ENCODE measurements around the gene HOXB3.

Gene HOXB3

DNA sequence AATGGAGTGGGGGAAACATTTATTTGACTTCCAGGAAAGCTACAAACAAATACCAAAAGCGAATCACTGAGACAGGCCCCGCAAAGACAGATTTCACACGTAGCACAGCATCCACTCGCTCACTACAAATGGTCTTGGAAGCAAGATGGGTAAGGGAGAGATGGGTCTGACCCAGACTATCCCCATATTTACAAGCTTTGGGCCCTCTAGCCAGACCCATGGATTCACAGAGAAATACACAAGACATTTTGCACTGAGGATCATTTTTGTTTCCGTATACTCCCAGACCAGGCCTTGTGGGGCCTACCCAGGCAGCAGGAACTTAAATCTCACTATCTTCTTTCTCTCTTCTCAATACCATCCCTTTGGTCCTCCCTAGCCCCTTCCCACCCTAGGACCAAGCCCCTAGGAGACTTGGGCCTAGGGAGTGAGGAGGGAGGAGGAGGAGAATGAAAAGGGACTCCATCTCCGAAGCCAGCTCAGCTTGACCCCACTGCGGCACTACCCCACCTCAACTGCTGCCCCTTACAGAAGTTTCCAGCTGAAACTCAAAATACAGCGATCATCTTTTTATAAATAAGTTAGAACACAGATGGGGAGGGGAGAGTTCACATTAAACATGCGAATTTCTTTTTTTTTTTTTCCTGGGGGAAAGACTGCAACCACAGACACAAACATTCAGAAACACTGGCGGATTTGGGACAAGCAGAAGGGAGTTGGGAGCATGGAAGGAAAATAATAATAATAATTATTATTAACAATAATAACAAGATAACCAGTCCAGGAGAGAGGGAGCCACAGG lies 1.4 kb upstream of the HOXB3 start:
- no peak for TF ChIP-seq CTCF (conservative IDR thresholded peaks at IDR 0.05; ENCODE audit: low read depth, low read length)
- no peak for DNase-seq (ENCODE audit: low read depth)
- H3K4me3 ChIP-seq (ENCODE audit: low read depth, low read length): no peak overlapping the region

GRCh38 chr17:48590607-48591161 lies 643 bp upstream of the HOXB3 start:
- TF ChIP-seq CTCF (conservative IDR thresholded peaks at IDR 0.05; ENCODE audit: low read depth, low read length): no peak
- H3K4me3 ChIP-seq (ENCODE audit: low read depth, low read length): no peak overlapping the region
- DNase-seq (ENCODE audit: low read depth): no peak

- H3K4me3 ChIP-seq (ENCODE audit: low read depth, low read length): no peak overlapping the region
- DNase-seq (ENCODE audit: low read depth): no peak
- TF ChIP-seq CTCF (conservative IDR thresholded peaks at IDR 0.05; ENCODE audit: low read depth, low read length): no peak
These were observed 796 bp downstream of the HOXB3 start for GRCh38 chr17:48589060-48589830.

DNA sequence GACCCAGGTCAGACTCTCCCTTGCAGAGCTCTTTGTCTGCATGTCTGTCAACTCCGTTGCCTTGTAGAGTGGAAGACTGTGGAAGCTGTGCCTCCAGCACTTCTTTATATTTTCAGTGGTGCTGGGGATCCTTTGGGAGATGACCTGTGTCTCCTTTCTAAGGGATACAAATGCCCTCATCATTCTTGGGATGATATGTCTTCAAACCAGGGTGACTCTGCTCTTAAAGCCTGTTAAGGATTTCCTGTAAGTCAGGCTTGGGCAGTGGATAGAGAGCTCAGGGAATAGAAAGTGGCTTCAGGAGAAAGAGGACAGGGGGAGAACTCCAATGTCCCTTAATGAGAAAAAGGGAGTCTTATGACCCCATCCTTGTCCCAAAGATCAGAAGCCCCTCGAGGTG lies 1.5 kb downstream of the HOXB3 start:
- no peak for DNase-seq (ENCODE audit: low read depth)
- H3K4me3 ChIP-seq (ENCODE audit: low read depth, low read length): no peak overlapping the region
- TF ChIP-seq CTCF (conservative IDR thresholded peaks at IDR 0.05; ENCODE audit: low read depth, low read length): no peak

GRCh38 chr17:48588074-48588415 lies 2.0 kb downstream of the HOXB3 start:
- no peak for DNase-seq (ENCODE audit: low read depth)
- no peak overlapping the region for H3K4me3 ChIP-seq (ENCODE audit: low read depth, low read length)
- TF ChIP-seq CTCF (conservative IDR thresholded peaks at IDR 0.05; ENCODE audit: low read depth, low read length): no peak

DNA sequence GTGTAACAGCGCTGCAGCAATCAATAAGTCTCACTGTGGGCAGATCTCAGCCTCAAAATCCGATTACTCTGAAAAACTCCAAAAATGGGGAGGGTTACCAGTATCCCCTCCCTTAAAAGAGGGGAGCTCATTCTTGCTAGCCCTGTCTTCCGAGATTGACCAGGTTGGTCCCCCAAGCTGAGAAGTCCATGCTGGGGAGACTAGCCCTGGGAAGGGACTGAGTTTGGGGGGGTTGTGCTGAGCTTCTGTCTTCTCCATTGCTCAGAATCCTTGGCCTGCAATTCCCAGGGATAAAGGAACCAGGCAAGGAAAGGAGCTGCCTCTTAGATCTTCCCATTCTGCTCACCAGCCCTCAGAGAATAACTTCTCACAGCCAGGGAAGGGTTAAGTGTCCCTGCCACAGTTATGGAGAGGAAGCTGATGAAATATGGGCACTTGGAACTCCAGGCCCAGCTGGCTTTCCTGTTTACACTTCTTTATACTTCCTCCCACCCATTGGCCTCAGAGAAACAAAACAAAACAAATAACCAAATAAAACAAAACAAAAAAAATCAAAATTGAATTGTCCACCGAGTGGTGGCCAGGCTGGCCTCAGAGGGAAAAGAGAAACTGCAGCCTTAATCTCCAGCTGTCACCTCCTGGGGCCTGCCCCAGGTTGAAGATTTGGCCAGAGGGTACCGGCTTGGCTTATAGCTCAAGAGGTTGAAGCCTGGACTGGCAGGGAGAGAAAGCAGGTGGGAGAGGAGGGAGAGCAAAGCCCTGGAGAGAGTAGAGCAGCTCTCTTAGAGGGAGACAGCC lies 2.6 kb downstream of the HOXB3 start:
- no peak for TF ChIP-seq CTCF (conservative IDR thresholded peaks at IDR 0.05; ENCODE audit: low read depth, low read length)
- DNase-seq (ENCODE audit: low read depth): no peak
- no peak overlapping the region for H3K4me3 ChIP-seq (ENCODE audit: low read depth, low read length)
